ENCODE results near the gene GSG1. TPM values are rescaled to one million over a fixed set of nuclear protein-coding genes. Genes with fewer than 3 reads are reported as not detected.
"Not testable (repeated sequence)": the region's sequence is repeated elsewhere in the genome, so short reads cannot be mapped to it uniquely, and the experiment has no call there.

Gene GSG1
- polyA plus RNA-seq, 4 donors: 0.85 to 13.2 (median 3.4) TPM

GRCh38 chr12:13053617-13054016 lies 49.9 kb downstream of the GSG1 start:
- H3K4me1 ChIP-seq (ENCODE audit: control insufficient read depth in 3 of 3, insufficient read depth in 2 of 3, low read depth in 1 of 3, low read length in 2 of 3); H3K36me3 ChIP-seq (ENCODE audit: control insufficient read depth in 3 of 3, insufficient read depth in 2 of 3, low read depth in 1 of 3, low read length in 3 of 3); H3K4me3 ChIP-seq (ENCODE audit: low read depth in 1 of 3, low read length in 3 of 3); H3K27me3 ChIP-seq (ENCODE audit: control insufficient read depth in 3 of 3, insufficient read depth in 3 of 3, low read length in 3 of 3); H3K27ac ChIP-seq (ENCODE audit: low read depth in 1 of 3, low read length in 2 of 3); DNase-seq; FAIRE-seq: not testable (repeated sequence)
- 93 to 95% (median 95%) methylated on average over 6 of the region's 6 CpGs for WGBS, 3 donors
- H3K9me3 ChIP-seq (ENCODE audit: control insufficient read depth in 2 of 2, insufficient read depth in 1 of 2, low read depth in 1 of 2, low read length in 1 of 2): peaks cover 0 to 15% of the 10 kb centered on the region in 2 donors

GRCh38 chr12:13052421-13052820 lies 51.0 kb downstream of the GSG1 start:
- H3K9me3 ChIP-seq (ENCODE audit: control insufficient read depth in 2 of 2, insufficient read depth in 1 of 2, low read depth in 1 of 2, low read length in 1 of 2): peaks cover 0 to 16% of the 10 kb centered on the region in 2 donors

GRCh38 chr12:13049816-13050215 lies 53.7 kb downstream of the GSG1 start:
- 58 to 71% (median 68%) methylated on average over 3 of the region's 3 CpGs for WGBS, 3 donors

More at GRCh38 chr12:13052421-13052820, 51.0 kb downstream of the GSG1 start:
- 47 to 49% (median 49%) methylated on average over 2 of the region's 2 CpGs for WGBS, 3 donors
- Histone ChIP-seq H3K36me3 (ENCODE audit: control insufficient read depth in 3 of 3, insufficient read depth in 2 of 3, low read depth in 1 of 3, low read length in 3 of 3) (peaks cover 0 to 6% (median 3%) of the 10 kb centered on the region in 3 donors), H3K4me3 (ENCODE audit: low read depth in 1 of 3, low read length in 3 of 3) (no peak overlapping the region), H3K27me3 (ENCODE audit: control insufficient read depth in 3 of 3, insufficient read depth in 3 of 3, low read length in 3 of 3) (peaks cover 0 to 2% (median 0%) of the 10 kb centered on the region in 3 donors), H3K27ac (ENCODE audit: low read depth in 1 of 3, low read length in 2 of 3) (no peak overlapping the region), H3K4me1 (ENCODE audit: control insufficient read depth in 3 of 3, insufficient read depth in 2 of 3, low read depth in 1 of 3, low read length in 2 of 3) (peaks cover 0 to 4% (median 0%) of the 10 kb centered on the region in 3 donors)
- FAIRE-seq: no peak
- no peak for DNase-seq

GRCh38 chr12:13046964-13047363 lies 56.5 kb downstream of the GSG1 start:
- DNase-seq: peak; percentile 83 to 87
- H3K36me3 ChIP-seq (ENCODE audit: control insufficient read depth in 3 of 3, insufficient read depth in 2 of 3, low read depth in 1 of 3, low read length in 3 of 3): no peaks in the 10 kb centered on the region
- peaks cover 0 to 7% (median 4%) of the 10 kb centered on the region in 3 donors for H3K4me1 ChIP-seq (ENCODE audit: control insufficient read depth in 3 of 3, insufficient read depth in 2 of 3, low read depth in 1 of 3, low read length in 2 of 3)
- peaks cover 0 to 2% (median 0%) of the 10 kb centered on the region in 3 donors for H3K27me3 ChIP-seq (ENCODE audit: control insufficient read depth in 3 of 3, insufficient read depth in 3 of 3, low read length in 3 of 3)
- peaks cover 0 to 8% of the 10 kb centered on the region in 2 donors for H3K9me3 ChIP-seq (ENCODE audit: control insufficient read depth in 2 of 2, insufficient read depth in 1 of 2, low read depth in 1 of 2, low read length in 1 of 2)
- no peak for FAIRE-seq
- no peak overlapping the region for H3K4me3 ChIP-seq (ENCODE audit: low read depth in 1 of 3, low read length in 3 of 3)
- whole genome bisulfite sequencing, 3 donors: 3 to 56% (median 35%) methylated on average over 1 of the region's 1 CpG
- peak overlapping the region in 2 of 3 donors; percentile 15 to 73 for H3K27ac ChIP-seq (ENCODE audit: low read depth in 1 of 3, low read length in 2 of 3)

More at GRCh38 chr12:13049816-13050215, 53.7 kb downstream of the GSG1 start:
- Histone ChIP-seq H3K27ac (ENCODE audit: low read depth in 1 of 3, low read length in 2 of 3) (peak overlapping the region in 1 of 3 donors; percentile 27), H3K9me3 (ENCODE audit: control insufficient read depth in 2 of 2, insufficient read depth in 1 of 2, low read depth in 1 of 2, low read length in 1 of 2) (peaks cover 0 to 16% of the 10 kb centered on the region in 2 donors), H3K36me3 (ENCODE audit: control insufficient read depth in 3 of 3, insufficient read depth in 2 of 3, low read depth in 1 of 3, low read length in 3 of 3) (no peaks in the 10 kb centered on the region), H3K27me3 (ENCODE audit: control insufficient read depth in 3 of 3, insufficient read depth in 3 of 3, low read length in 3 of 3) (peaks cover 0 to 2% (median 0%) of the 10 kb centered on the region in 3 donors), H3K4me3 (ENCODE audit: low read depth in 1 of 3, low read length in 3 of 3) (no peak overlapping the region), H3K4me1 (ENCODE audit: control insufficient read depth in 3 of 3, insufficient read depth in 2 of 3, low read depth in 1 of 3, low read length in 2 of 3) (peaks cover 0 to 4% (median 3%) of the 10 kb centered on the region in 3 donors)
- no peak for DNase-seq
- no peak for FAIRE-seq

GRCh38 chr12:13045816-13046215 lies 57.7 kb downstream of the GSG1 start:
- DNase-seq (no peak), FAIRE-seq (no peak)
- Histone ChIP-seq H3K27ac (ENCODE audit: low read depth in 1 of 3, low read length in 2 of 3) (no peak overlapping the region), H3K4me1 (ENCODE audit: control insufficient read depth in 3 of 3, insufficient read depth in 2 of 3, low read depth in 1 of 3, low read length in 2 of 3) (peaks cover 0 to 7% (median 4%) of the 10 kb centered on the region in 3 donors), H3K36me3 (ENCODE audit: control insufficient read depth in 3 of 3, insufficient read depth in 2 of 3, low read depth in 1 of 3, low read length in 3 of 3) (no peaks in the 10 kb centered on the region), H3K4me3 (ENCODE audit: low read depth in 1 of 3, low read length in 3 of 3) (no peak overlapping the region), H3K27me3 (ENCODE audit: control insufficient read depth in 3 of 3, insufficient read depth in 3 of 3, low read length in 3 of 3) (peaks cover 0 to 2% (median 0%) of the 10 kb centered on the region in 3 donors), H3K9me3 (ENCODE audit: control insufficient read depth in 2 of 2, insufficient read depth in 1 of 2, low read depth in 1 of 2, low read length in 1 of 2) (peaks cover 0 to 8% of the 10 kb centered on the region in 2 donors)
- 97 to 98% (median 97%) methylated on average over 8 of the region's 8 CpGs for WGBS, 3 donors

- FAIRE-seq: no peak
- H3K27ac ChIP-seq (ENCODE audit: low read depth in 1 of 3, low read length in 2 of 3): no peak overlapping the region
- peak overlapping the region in 2 of 3 donors; percentile 72 to 84 for H3K4me3 ChIP-seq (ENCODE audit: low read depth in 1 of 3, low read length in 3 of 3)
- H3K9me3 ChIP-seq (ENCODE audit: control insufficient read depth in 2 of 2, insufficient read depth in 1 of 2, low read depth in 1 of 2, low read length in 1 of 2): peaks cover 0 to 8% of the 10 kb centered on the region in 2 donors
- no peak for DNase-seq
- 6 to 15% (median 11%) methylated on average over 5 of the region's 5 CpGs for WGBS, 3 donors
- H3K27me3 ChIP-seq (ENCODE audit: control insufficient read depth in 3 of 3, insufficient read depth in 3 of 3, low read length in 3 of 3): peaks cover 0 to 1% (median 0%) of the 10 kb centered on the region in 3 donors
- H3K36me3 ChIP-seq (ENCODE audit: control insufficient read depth in 3 of 3, insufficient read depth in 2 of 3, low read depth in 1 of 3, low read length in 3 of 3): no peaks in the 10 kb centered on the region
- H3K4me1 ChIP-seq (ENCODE audit: control insufficient read depth in 3 of 3, insufficient read depth in 2 of 3, low read depth in 1 of 3, low read length in 2 of 3): peaks cover 0 to 12% (median 2%) of the 10 kb centered on the region in 3 donors
Measured at GRCh38 chr12:13044906-13045299, 58.6 kb downstream of the GSG1 start.

GRCh38 chr12:13044002-13044905 lies 59.2 kb downstream of the GSG1 start, which contains the start of gene FAM234B:
Gene FAM234B (plus strand): TSS chr12:13044381. CDS start chr12:13044404, 23 bp downstream.
- FAIRE-seq: no peak

GRCh38 chr12:13042666-13043230 lies 60.7 kb downstream of the GSG1 start:
- H3K36me3 ChIP-seq (ENCODE audit: control insufficient read depth in 3 of 3, insufficient read depth in 2 of 3, low read depth in 1 of 3, low read length in 3 of 3): no peaks in the 10 kb centered on the region
- no peak for FAIRE-seq
- 82 to 90% (median 82%) methylated on average over 4 of the region's 4 CpGs for WGBS, 3 donors
- H3K4me3 ChIP-seq (ENCODE audit: low read depth in 1 of 3, low read length in 3 of 3): no peak overlapping the region
- H3K27ac ChIP-seq (ENCODE audit: low read depth in 1 of 3, low read length in 2 of 3): no peak overlapping the region
- no peak for DNase-seq
- H3K4me1 ChIP-seq (ENCODE audit: control insufficient read depth in 3 of 3, insufficient read depth in 2 of 3, low read depth in 1 of 3, low read length in 2 of 3): peaks cover 0 to 18% (median 0%) of the 10 kb centered on the region in 3 donors
- no peaks in the 10 kb centered on the region for H3K27me3 ChIP-seq (ENCODE audit: control insufficient read depth in 3 of 3, insufficient read depth in 3 of 3, low read length in 3 of 3)
- H3K9me3 ChIP-seq (ENCODE audit: control insufficient read depth in 2 of 2, insufficient read depth in 1 of 2, low read depth in 1 of 2, low read length in 1 of 2): no peaks in the 10 kb centered on the region

More at GRCh38 chr12:13044002-13044905, 59.2 kb downstream of the GSG1 start, which contains the start of gene FAM234B:
- peak within 1 kb of the TSS in 1 of 3 donors; percentile 49 for H3K27ac ChIP-seq (ENCODE audit: low read depth in 1 of 3, low read length in 2 of 3)
- DNase-seq: peak; percentile 69 to 80
- H3K27me3 ChIP-seq (ENCODE audit: control insufficient read depth in 3 of 3, insufficient read depth in 3 of 3, low read length in 3 of 3): no peaks in the 10 kb centered on the region
- peaks cover 0 to 7% of the 10 kb centered on the region in 2 donors for H3K9me3 ChIP-seq (ENCODE audit: control insufficient read depth in 2 of 2, insufficient read depth in 1 of 2, low read depth in 1 of 2, low read length in 1 of 2)
- no peaks in the 10 kb centered on the region for H3K36me3 ChIP-seq (ENCODE audit: control insufficient read depth in 3 of 3, insufficient read depth in 2 of 3, low read depth in 1 of 3, low read length in 3 of 3)
- WGBS, 3 donors: 2 to 3% (median 2%) methylated on average over 60 to 74 of the region's 74 CpGs
- peak within 1 kb of the TSS; percentile 72 to 90 (median 84) for H3K4me3 ChIP-seq (ENCODE audit: low read depth in 1 of 3, low read length in 3 of 3)
- peaks cover 0 to 16% (median 0%) of the 10 kb centered on the region in 3 donors for H3K4me1 ChIP-seq (ENCODE audit: control insufficient read depth in 3 of 3, insufficient read depth in 2 of 3, low read depth in 1 of 3, low read length in 2 of 3)

Data from small intestine (tissue), 7 donors.